GM12878 (cell line): ENCODE data around the gene MTRF1.

Experiments used
- EGR1 ChIP-seq, 2 experiments: IDR thresholded peaks; 1 replicate in 1 of 2; 2 replicates in 1 of 2; pipeline ENCODE4 v1.6.1; 2011 to 2012; ENCODE audit warnings: low read depth in 2 of 2, low read length in 2 of 2, borderline replicate concordance in 1 of 2, mild to moderate bottlenecking in 1 of 2, moderate library complexity in 1 of 2
- EZH2 ChIP-seq: IDR thresholded peaks from 2 replicates; pipeline ENCODE4 v1.6.1; 2012; ENCODE audit warnings: low read depth, mild to moderate bottlenecking, control low read depth, inconsistent platforms, low read length, borderline replicate concordance; ENCODE audit not compliant: control insufficient read depth
- NBN ChIP-seq: fragments of 450-650 bp; IDR thresholded peaks from 2 replicates; pipeline ENCODE4 v1.6.1; 2016
- PKNOX1 ChIP-seq: fragments of 450-650 bp; IDR thresholded peaks from 2 replicates; pipeline ENCODE4 v1.6.1; 2016; ENCODE audit warnings: mild to moderate bottlenecking
- POLR2A ChIP-seq: IDR thresholded peaks from 2 replicates; pipeline ENCODE4 v1.6.1; 2011; ENCODE audit warnings: low read depth, mild to moderate bottlenecking, low read length
- SMARCA5 ChIP-seq: fragments of 450-650 bp; IDR thresholded peaks from 2 replicates; pipeline ENCODE4 v1.6.1; 2017; ENCODE audit warnings: mild to moderate bottlenecking
- SP1 ChIP-seq: IDR thresholded peaks from one replicate; pipeline ENCODE4 v1.6.1; 2011; ENCODE audit warnings: low read depth, low read length
- TCF3 ChIP-seq: IDR thresholded peaks from 2 replicates; pipeline ENCODE4 v1.6.1; 2012; ENCODE audit warnings: low read depth, mild to moderate bottlenecking, low read length, borderline replicate concordance; ENCODE audit not compliant: insufficient read depth
- USF1 ChIP-seq: IDR thresholded peaks from 2 replicates; pipeline ENCODE4 v1.6.1; 2011; ENCODE audit warnings: borderline replicate concordance, low read depth, mild to moderate bottlenecking, moderate library complexity, mixed read lengths, low read length; ENCODE audit not compliant: insufficient read depth; ENCODE audit errors: extremely low read length
- ZBED1 ChIP-seq: IDR thresholded peaks from 2 replicates; pipeline ENCODE4 v1.6.1; 2016; ENCODE audit warnings: borderline replicate concordance
- TF ChIP-seq, protein P1 (sequence below), 3 experiments: IDR thresholded peaks in 2 of 3; conservative IDR thresholded peaks in 1 of 3; 2 replicates each; pipeline ENCODE4 v1.5.1; 2011; ENCODE audit warnings: low read depth in 3 of 3, low read length in 3 of 3, mild to moderate bottlenecking in 3 of 3, control low read depth in 2 of 3, moderate library complexity in 2 of 3, inconsistent platforms in 1 of 3, mixed read lengths in 1 of 3; ENCODE audit not compliant: control insufficient read depth in 2 of 3, insufficient read depth in 1 of 3; ENCODE audit errors: extremely low read depth in 1 of 3

- TF ChIP-seq, protein P1, sequence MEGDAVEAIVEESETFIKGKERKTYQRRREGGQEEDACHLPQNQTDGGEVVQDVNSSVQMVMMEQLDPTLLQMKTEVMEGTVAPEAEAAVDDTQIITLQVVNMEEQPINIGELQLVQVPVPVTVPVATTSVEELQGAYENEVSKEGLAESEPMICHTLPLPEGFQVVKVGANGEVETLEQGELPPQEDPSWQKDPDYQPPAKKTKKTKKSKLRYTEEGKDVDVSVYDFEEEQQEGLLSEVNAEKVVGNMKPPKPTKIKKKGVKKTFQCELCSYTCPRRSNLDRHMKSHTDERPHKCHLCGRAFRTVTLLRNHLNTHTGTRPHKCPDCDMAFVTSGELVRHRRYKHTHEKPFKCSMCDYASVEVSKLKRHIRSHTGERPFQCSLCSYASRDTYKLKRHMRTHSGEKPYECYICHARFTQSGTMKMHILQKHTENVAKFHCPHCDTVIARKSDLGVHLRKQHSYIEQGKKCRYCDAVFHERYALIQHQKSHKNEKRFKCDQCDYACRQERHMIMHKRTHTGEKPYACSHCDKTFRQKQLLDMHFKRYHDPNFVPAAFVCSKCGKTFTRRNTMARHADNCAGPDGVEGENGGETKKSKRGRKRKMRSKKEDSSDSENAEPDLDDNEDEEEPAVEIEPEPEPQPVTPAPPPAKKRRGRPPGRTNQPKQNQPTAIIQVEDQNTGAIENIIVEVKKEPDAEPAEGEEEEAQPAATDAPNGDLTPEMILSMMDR (IDR thresholded peaks at IDR 0.05 in 2 of 3, conservative IDR thresholded peaks at IDR 0.05 in 1 of 3; ENCODE audit: control insufficient read depth in 2 of 3, extremely low read depth in 1 of 3, insufficient read depth in 1 of 3, low read depth in 3 of 3, low read length in 3 of 3): no peak
- TF ChIP-seq POLR2A (no peak), SMARCA5 (no peak), ZBED1 (no peak), PKNOX1 (no peak), NBN (no peak), EGR1 (IDR thresholded peaks at IDR 0.05; ENCODE audit: borderline replicate concordance in 1 of 2, low read depth in 2 of 2, low read length in 2 of 2) (no peak), SP1 (no peak), EZH2 (no peak), USF1 (no peak), TCF3 (no peak)
Measured at GRCh38 chr13:41307884-41308640, 44.7 kb upstream of the MTRF1 start.
